NCI-H82 treated with DMSO at 0.1 percent for 48 hours (cell line): ENCODE results near the gene C5AR1.
"Not testable (repeated sequence)": the region's sequence is repeated elsewhere in the genome, so short reads cannot be mapped to it uniquely, and the experiment has no call there.

Experiments
- DNase-seq: peaks from one replicate; lab custom pipeline; 2025; ENCODE audit not compliant: unreplicated experiment; lab: John Stamatoyannopoulos, UW

C5AR1 gene

GRCh38 chr19:47358936-47359335 is 49.3 kb downstream of the C5AR1 start:
- DNase-seq, result no peak

DNA sequence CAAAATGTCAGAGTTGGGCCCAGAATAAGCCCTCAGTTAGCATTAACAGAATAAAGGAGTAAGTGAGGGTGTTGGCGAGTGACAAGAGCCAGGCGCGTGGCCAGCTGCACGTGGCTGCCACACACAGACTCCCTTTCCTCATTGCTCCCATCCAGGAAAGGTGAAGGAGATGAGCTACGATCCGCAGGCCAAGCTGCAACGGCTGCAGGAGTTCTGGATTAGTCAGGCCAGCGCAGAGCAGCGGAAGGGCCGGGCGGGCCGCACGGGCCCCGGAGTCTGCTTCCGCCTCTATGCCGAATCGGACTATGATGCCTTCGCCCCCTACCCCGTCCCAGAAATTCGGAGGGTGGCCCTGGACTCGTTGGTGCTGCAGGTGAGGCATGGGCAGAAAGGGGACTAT is 52.7 kb downstream of the C5AR1 start:
- no peak for DNase-seq

GRCh38 chr19:47363758-47364531 is 54.3 kb downstream of the C5AR1 start:
- no peak for DNase-seq

DNA sequence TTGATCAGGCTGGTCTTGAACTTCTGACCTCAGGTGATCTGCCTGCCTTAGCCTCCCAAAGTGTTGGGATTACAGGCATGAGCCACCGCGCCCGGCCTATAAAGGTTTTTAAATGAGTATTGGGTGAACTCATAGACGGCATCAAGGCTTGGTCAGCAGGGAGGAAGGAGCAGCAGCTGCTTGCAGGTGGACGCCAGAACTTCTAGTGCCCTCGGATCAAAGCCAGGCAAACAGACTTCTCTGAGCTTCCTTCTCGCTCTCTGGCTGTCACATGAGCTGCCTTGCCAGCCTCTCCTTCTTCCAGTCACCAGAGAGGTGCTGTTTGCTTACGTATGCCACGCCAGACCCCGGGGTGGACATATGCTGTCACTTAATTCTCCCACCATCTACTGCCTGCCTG is 55.8 kb downstream of the C5AR1 start:
- not testable (repeated sequence) for DNase-seq

- no peak for DNase-seq
Observed at GRCh38 chr19:47370045-47370611, 60.5 kb downstream of the C5AR1 start.

DNA sequence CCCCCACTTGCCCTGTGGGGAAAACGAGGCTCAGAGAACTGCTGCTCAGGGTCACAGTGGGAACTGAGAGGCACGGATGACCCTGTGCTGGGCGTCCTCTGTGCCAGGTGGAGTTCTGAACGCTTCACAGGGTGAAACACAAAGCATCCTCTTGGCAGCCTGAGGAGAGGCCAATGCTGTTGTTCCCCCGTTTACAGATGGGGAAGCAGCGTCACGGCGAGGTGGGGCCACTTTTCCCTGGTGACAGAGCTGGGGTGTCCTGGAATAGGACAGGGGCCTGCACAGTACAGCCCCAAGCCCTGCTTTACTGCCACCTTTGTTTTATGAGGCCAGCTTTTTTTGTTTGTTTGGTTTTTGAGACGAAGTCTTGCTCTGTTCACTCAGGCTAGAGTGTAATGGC is 61.6 kb downstream of the C5AR1 start:
- no peak for DNase-seq
